HepG2 (cell line): ENCODE results near the gene CUL9. TPM values are rescaled to one million over a fixed set of nuclear protein-coding genes. Genes with fewer than 3 reads are reported as not detected.
A peak's percentile ranks its signal among the peaks of the same experiment; 100 is the strongest.

ENCODE experiments used
- ATAC-seq: fragments of 200-7000 bp; cut with Tn5 transposase; 3 replicates; pipeline ENCODE4 v1.9.1; 2020; ENCODE audit warnings: mild to moderate bottlenecking, moderate library complexity
- BruUV-seq: library from RNA; stranded (reverse); fragments of 400-500 nt; replicated peaks from 2 replicates; lab custom pipeline; 2021; lab: Mats Ljungman, UMichigan
- CTCF ChIA-PET: fragments of 300-600 bp; formaldehyde crosslinking; extraction: SDS; loops from one replicate; lab custom pipeline; 2021; ENCODE audit warnings: low total read pairs, inconsistent platforms, low intra/inter-chr PET ratio; lab: Yijun Ruan, JAX
- POLR2A ChIA-PET: fragments of 350-600 bp; sonication (Branson Sonifier 250); formaldehyde crosslinking; loops from one replicate; lab custom pipeline; 2020; ENCODE audit warnings: antibody characterized with exemption, inconsistent platforms; lab: Yijun Ruan, JAX
- DNase-seq: peaks from one replicate; pipeline ENCODE4 v3.0.0-alpha.2; 2015; ENCODE audit warnings: low spot score
- FAIRE-seq: peaks from 3 replicates; lab custom pipeline; 2011; peaks lifted over from hg19 to GRCh38; lab: Jason Lieb, UNC
- H2AFZ ChIP-seq: one replicate; pipeline ENCODE4 v1.6.1; 2011; ENCODE audit warnings: low read length, inconsistent platforms
- H3K27ac ChIP-seq: fragments of 300-600 bp; 3 replicates; pipeline ENCODE4 v1.8.0; 2011; ENCODE audit warnings: mixed run types, mild to moderate bottlenecking, mixed read lengths, low read length, inconsistent platforms; ENCODE audit not compliant: insufficient read depth; ENCODE audit errors: extremely low read length
- H3K27me3 ChIP-seq, 2 experiments: fragments of 200-600 bp in 1 of 2; 2 replicates in 1 of 2; 3 replicates in 1 of 2; pipeline versions ENCODE4 v1.6.0 to v1.8.0; 2011; ENCODE audit warnings: low read length in 2 of 2, mild to moderate bottlenecking in 2 of 2, moderate library complexity in 2 of 2, inconsistent platforms in 1 of 2; ENCODE audit not compliant: insufficient read depth in 2 of 2, control insufficient read depth in 1 of 2
- H3K36me3 ChIP-seq, 2 experiments: fragments of 200-600 bp in 1 of 2; replicated peaks in 1 of 2; 2 replicates in 1 of 2; 3 replicates in 1 of 2; pipeline versions ENCODE4 v1.5.1 to v1.8.0; 2011; ENCODE audit warnings: low read length in 2 of 2, inconsistent platforms in 1 of 2; ENCODE audit not compliant: insufficient read depth in 2 of 2, control insufficient read depth in 1 of 2
- H3K4me1 ChIP-seq: 2 replicates; pipeline ENCODE4 v1.5.1; 2012; ENCODE audit warnings: low read length, inconsistent platforms; ENCODE audit not compliant: insufficient read depth
- H3K4me2 ChIP-seq: 2 replicates; pipeline ENCODE4 v1.6.0; 2011; ENCODE audit warnings: low read depth, low read length, inconsistent platforms
- H3K4me3 ChIP-seq, 3 experiments: fragments of 200-600 bp in 1 of 3; sonication (generic), shearing (Covaris generic) in 1 of 3; replicated peaks in 1 of 3; 2 replicates each; pipeline ENCODE4 v1.5.1; 2011 to 2016; ENCODE audit warnings: low read length in 3 of 3, inconsistent platforms in 2 of 3, low read depth in 2 of 3, mild to moderate bottlenecking in 2 of 3, control low read depth in 1 of 3, mixed read lengths in 1 of 3; ENCODE audit not compliant: insufficient read depth in 1 of 3
- H3K79me2 ChIP-seq: one replicate; pipeline ENCODE4 v1.6.1; 2011; ENCODE audit warnings: low read length, inconsistent platforms; ENCODE audit not compliant: insufficient read depth
- H3K9ac ChIP-seq: 2 replicates; pipeline ENCODE4 v1.6.0; 2011; ENCODE audit warnings: mild to moderate bottlenecking, low read depth, low read length, inconsistent platforms; ENCODE audit not compliant: insufficient read depth
- H3K9me3 ChIP-seq: 2 replicates; pipeline ENCODE4 v1.5.1; 2012; ENCODE audit warnings: mild to moderate bottlenecking, low read length
- H4K20me1 ChIP-seq: 2 replicates; pipeline ENCODE4 v1.6.0; 2011; ENCODE audit warnings: inconsistent platforms, mild to moderate bottlenecking, low read length, moderate library complexity; ENCODE audit not compliant: insufficient read depth
- HES4 ChIP-seq: sonication (generic); formaldehyde crosslinking; IDR thresholded peaks from 2 replicates; pipeline ENCODE4 v1.9.0; 2021; ENCODE audit warnings: mild to moderate bottlenecking, missing genetic modification reagents, borderline replicate concordance
- HOXD1 ChIP-seq: sonication (generic); formaldehyde crosslinking; IDR thresholded peaks from 2 replicates; pipeline ENCODE4 v1.5.0; 2020; ENCODE audit warnings: missing genetic modification reagents
- ISX ChIP-seq: sonication (generic); formaldehyde crosslinking; conservative IDR thresholded peaks from 2 replicates; pipeline ENCODE4 v1.5.0; 2020; ENCODE audit warnings: missing genetic modification reagents
- NFRKB ChIP-seq: fragments of 450-650 bp; IDR thresholded peaks from 2 replicates; pipeline ENCODE4 v1.6.1; 2017
- RFXAP ChIP-seq: sonication (generic); formaldehyde crosslinking; IDR thresholded peaks from 2 replicates; pipeline ENCODE4 v1.4.0; 2020; ENCODE audit warnings: missing genetic modification reagents, borderline replicate concordance
- SALL1 ChIP-seq: sonication (generic); formaldehyde crosslinking; IDR thresholded peaks from 2 replicates; pipeline ENCODE4 v1.8.0; 2022; ENCODE audit warnings: mild to moderate bottlenecking, missing genetic modification reagents
- TMF1 ChIP-seq: sonication (generic); formaldehyde crosslinking; IDR thresholded peaks from 2 replicates; pipeline ENCODE4 v1.8.1; 2022; ENCODE audit warnings: low read depth, missing genetic modification reagents
- TOPORS ChIP-seq: sonication (generic); formaldehyde crosslinking; IDR thresholded peaks from 2 replicates; pipeline ENCODE4 v1.8.0; 2023; ENCODE audit warnings: mild to moderate bottlenecking, missing genetic modification reagents
- ZNF180 ChIP-seq: sonication (generic); formaldehyde crosslinking; IDR thresholded peaks from 2 replicates; pipeline ENCODE4 v1.4.0; 2020; ENCODE audit warnings: low read depth, missing genetic modification reagents, borderline replicate concordance
- ZNF205 ChIP-seq: IDR thresholded peaks from 2 replicates; pipeline ENCODE4 v1.6.1; 2018; ENCODE audit warnings: missing biosample characterization, missing genetic modification reagents
- ZSCAN30 ChIP-seq: sonication (generic); formaldehyde crosslinking; IDR thresholded peaks from 2 replicates; pipeline ENCODE4 v1.5.0; 2020; ENCODE audit warnings: mild to moderate bottlenecking, missing genetic modification reagents
- WGBS: methylation state at CpG from one replicate; pipeline ENCODE4 v1.1.6; 2017; ENCODE audit warnings: low lambda C conversion rate; 5-methylcytosine and 5-hydroxymethylcytosine counted together
- in situ Hi-C: cut with HindIII; loops from 2 replicates; pipeline ENCODE4 v1.10.0; 2017; ENCODE audit warnings: low pct_unique_long_range_greater_than_20kb; ENCODE audit not compliant: extremely low pct_ligation_motif_present
- intact Hi-C: fragments of 100-400 bp; cut with micrococcal nuclease; formaldehyde crosslinking; loops from one replicate; pipeline ENCODE4 v1.10.0; 2022; ENCODE audit not compliant: unreplicated experiment
- polyA plus RNA-seq, 8 experiments: library from polyadenylated mRNA; depleted of rRNA in 3 of 8; stranded (reverse) in 7 of 8; unstranded in 1 of 8; fragments of >200 nt; fragmentation: Illumina TruSeq in 4 of 8; extraction: Trizol in 4 of 8; gene quantifications; 2 replicates each; pipeline versions ENCODE4 v1.2.1 to v1.2.3, GENCODE V29; 2011 to 2016; ENCODE audit warnings: low read depth in 4 of 8, missing spikeins in 1 of 8, mixed read lengths in 1 of 8; ENCODE audit not compliant: insufficient read depth in 1 of 8
- total RNA-seq, 5 experiments: library from RNA; depleted of rRNA; stranded (reverse); fragments of >200 nt; fragmentation: Illumina TruSeq; extraction: Trizol; gene quantifications; 2 replicates each; pipeline ENCODE4 v1.2.3, GENCODE V29; 2016; ENCODE audit warnings: low read depth in 1 of 5
- TF ChIP-seq, protein P1 (sequence below): sonication (generic); formaldehyde crosslinking; IDR thresholded peaks from 2 replicates; pipeline ENCODE4 v1.5.0; 2020; ENCODE audit warnings: mild to moderate bottlenecking, missing genetic modification reagents
- TF ChIP-seq, protein P2 (sequence below): sonication (generic); formaldehyde crosslinking; IDR thresholded peaks from 2 replicates; pipeline ENCODE4 v1.9.0; 2022; ENCODE audit warnings: low read depth, missing genetic modification reagents
- TF ChIP-seq, protein P3 (sequence below): sonication (generic); formaldehyde crosslinking; IDR thresholded peaks from 2 replicates; pipeline ENCODE4 v1.8.1; 2023; ENCODE audit warnings: mild to moderate bottlenecking, moderate library complexity, missing genetic modification reagents
- TF ChIP-seq, protein P4 (sequence below): IDR thresholded peaks from 2 replicates; pipeline ENCODE4 v1.6.1; 2016; ENCODE audit warnings: mild to moderate bottlenecking

The CUL9 gene
- total and polyA plus RNA-seq, 2 of the 13 experiments (the other 11 are each of a cell fraction or from before 2014, with no cell fraction given) = 11.4 to 13.7 TPM

DNA sequence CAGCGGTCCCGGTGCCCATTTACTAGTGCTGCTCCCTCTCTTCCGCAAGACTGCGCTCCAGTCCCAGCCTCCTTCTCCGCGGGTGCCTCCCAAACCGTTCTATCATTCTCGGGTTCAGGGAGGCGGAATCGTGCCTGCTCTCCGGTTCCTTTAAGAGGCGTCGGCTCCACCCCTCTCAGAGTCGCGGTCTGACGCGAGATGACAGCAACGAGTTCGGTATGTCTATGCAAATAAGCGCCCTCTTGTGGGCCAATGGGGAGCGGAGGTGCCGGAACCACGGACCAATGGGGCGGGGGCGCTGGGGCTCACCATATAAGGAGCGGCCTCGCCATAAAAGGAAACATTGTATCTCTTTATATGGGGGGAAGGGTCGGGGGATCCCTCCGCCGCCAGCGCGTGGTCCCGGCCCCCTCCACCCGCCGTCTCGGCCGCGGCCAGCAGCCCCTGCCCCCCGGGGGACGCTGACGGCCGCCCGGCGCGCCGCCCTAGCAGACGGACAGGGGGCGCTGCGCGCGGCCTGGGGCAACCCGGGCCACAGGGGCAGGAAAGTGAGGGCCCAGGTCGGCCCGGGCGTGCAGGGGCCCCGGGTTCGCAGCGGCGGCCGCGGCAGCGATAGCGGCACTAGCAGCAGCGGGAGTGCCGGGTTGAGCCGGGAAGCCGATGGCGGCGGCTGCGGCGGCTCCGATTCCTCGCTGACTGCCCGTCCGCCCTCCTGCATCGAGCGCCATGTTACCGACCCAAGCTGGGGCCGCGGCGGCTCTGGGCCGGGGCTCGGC is 10.9 kb upstream of the CUL9 start, which contains the start of gene SRF (continued):
- TF ChIP-seq SALL1 = peak; percentile 70

DNA sequence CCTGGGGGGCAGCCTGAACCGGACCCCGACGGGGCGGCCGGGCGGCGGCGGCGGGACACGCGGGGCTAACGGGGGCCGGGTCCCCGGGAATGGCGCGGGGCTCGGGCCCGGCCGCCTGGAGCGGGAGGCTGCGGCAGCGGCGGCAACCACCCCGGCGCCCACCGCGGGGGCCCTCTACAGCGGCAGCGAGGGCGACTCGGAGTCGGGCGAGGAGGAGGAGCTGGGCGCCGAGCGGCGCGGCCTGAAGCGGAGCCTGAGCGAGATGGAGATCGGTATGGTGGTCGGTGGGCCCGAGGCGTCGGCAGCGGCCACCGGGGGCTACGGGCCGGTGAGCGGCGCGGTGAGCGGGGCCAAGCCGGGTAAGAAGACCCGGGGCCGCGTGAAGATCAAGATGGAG is 10.3 kb upstream of the CUL9 start:
- FAIRE-seq (no peak), DNase-seq (no peak), ATAC-seq (no peak)
- Histone ChIP-seq H3K4me3 (peak overlapping the region; percentile 95 to 97 (median 95)), H3K79me2 (peaks cover 36% of the 10 kb centered on the region), H3K4me1 (peaks cover 37% of the 10 kb centered on the region), H3K27me3 (no peaks in the 10 kb centered on the region; a peak in 1 of 5 replicates), H3K27ac (peak overlapping the region; percentile 79), H2AFZ (no peak overlapping the region), H3K9ac (peak overlapping the region; percentile 96), H3K36me3 (peaks cover 12 to 20% of the 10 kb centered on the region in 2 experiments), H4K20me1 (peaks cover 32% of the 10 kb centered on the region), H3K4me2 (peak overlapping the region; percentile 95), H3K9me3 (no peaks in the 10 kb centered on the region)
- in situ Hi-C loops = no loop called here
- whole genome bisulfite sequencing = under 1% methylated on average over 27 of the region's 57 CpGs
- CTCF ChIA-PET = no interaction called here
- POLR2A ChIA-PET = interaction anchor here (1.1 to 2.7 kb wide), 8 partner anchors 10 to 389 kb away, joined by 3 to 11 read pairs (median 7); partner anchors contain the start of genes ABCC10, CUL7, CUL9 and KLC4
- intact Hi-C loops = loop anchor here (5.0 kb wide), 1 partner anchor 456 kb away; the partner anchor contains the start of gene GTPBP2
- no TSS peak for BruUV-seq
- TF ChIP-seq ZNF205 (no peak), TOPORS (CRISPR knock-in tag) (peak; percentile 24; the same call in 1 of the 2 replicates), ZNF180 (CRISPR knock-in tag) (0 out of 2 replicates have a peak, but pooled peaks have one; percentile 41), ISX (CRISPR knock-in tag) (0 out of 2 replicates have a peak, but pooled peaks have one; percentile 1), NFRKB (no peak), TMF1 (0 out of 2 replicates have a peak, but pooled peaks have one; percentile 37), HOXD1 (CRISPR knock-in tag) (0 out of 2 replicates have a peak, but pooled peaks have one; percentile 59), ZSCAN30 (CRISPR knock-in tag) (no peak), RFXAP (CRISPR knock-in tag) (no peak), HES4 (CRISPR knock-in tag) (peak; percentile 79; the same call in 1 of the 2 replicates)
- TF ChIP-seq, protein P1, sequence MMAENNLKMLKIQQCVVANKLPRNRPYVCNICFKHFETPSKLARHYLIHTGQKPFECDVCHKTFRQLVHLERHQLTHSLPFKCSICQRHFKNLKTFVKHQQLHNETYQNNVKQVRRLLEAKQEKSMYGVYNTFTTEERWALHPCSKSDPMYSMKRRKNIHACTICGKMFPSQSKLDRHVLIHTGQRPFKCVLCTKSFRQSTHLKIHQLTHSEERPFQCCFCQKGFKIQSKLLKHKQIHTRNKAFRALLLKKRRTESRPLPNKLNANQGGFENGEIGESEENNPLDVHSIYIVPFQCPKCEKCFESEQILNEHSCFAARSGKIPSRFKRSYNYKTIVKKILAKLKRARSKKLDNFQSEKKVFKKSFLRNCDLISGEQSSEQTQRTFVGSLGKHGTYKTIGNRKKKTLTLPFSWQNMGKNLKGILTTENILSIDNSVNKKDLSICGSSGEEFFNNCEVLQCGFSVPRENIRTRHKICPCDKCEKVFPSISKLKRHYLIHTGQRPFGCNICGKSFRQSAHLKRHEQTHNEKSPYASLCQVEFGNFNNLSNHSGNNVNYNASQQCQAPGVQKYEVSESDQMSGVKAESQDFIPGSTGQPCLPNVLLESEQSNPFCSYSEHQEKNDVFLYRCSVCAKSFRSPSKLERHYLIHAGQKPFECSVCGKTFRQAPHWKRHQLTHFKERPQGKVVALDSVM (CRISPR knock-in tag) = no peak; the same call in 1 of the 2 replicates
- TF ChIP-seq, protein P2, sequence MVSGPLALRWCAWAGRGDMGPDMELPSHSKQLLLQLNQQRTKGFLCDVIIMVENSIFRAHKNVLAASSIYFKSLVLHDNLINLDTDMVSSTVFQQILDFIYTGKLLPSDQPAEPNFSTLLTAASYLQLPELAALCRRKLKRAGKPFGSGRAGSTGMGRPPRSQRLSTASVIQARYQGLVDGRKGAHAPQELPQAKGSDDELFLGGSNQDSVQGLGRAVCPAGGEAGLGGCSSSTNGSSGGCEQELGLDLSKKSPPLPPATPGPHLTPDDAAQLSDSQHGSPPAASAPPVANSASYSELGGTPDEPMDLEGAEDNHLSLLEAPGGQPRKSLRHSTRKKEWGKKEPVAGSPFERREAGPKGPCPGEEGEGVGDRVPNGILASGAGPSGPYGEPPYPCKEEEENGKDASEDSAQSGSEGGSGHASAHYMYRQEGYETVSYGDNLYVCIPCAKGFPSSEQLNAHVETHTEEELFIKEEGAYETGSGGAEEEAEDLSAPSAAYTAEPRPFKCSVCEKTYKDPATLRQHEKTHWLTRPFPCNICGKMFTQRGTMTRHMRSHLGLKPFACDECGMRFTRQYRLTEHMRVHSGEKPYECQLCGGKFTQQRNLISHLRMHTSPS (CRISPR knock-in tag) = no peak; the same call in 1 of the 2 replicates
- TF ChIP-seq, protein P3, sequence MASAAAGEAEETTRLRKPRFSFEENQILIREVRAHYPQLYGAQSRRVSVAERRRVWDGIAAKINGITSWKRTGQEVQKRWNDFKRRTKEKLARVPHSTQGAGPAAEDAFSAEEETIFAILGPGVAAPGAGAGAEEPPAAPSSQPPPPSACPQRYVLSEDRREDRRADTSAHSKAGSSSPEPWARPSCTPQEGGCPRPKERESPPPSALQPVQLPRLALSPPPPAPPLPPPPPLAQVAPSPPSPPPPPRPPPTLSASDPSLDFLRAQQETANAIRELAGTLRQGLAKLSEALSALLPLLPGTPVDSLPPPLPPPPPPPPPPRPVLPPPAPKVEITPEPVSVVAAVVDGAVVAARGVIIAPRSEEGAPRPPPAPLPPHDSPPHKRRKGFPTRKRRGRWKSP (CRISPR knock-in tag) = 0 out of 2 replicates have a peak, but pooled peaks have one; percentile 66
- TF ChIP-seq, protein P4, sequence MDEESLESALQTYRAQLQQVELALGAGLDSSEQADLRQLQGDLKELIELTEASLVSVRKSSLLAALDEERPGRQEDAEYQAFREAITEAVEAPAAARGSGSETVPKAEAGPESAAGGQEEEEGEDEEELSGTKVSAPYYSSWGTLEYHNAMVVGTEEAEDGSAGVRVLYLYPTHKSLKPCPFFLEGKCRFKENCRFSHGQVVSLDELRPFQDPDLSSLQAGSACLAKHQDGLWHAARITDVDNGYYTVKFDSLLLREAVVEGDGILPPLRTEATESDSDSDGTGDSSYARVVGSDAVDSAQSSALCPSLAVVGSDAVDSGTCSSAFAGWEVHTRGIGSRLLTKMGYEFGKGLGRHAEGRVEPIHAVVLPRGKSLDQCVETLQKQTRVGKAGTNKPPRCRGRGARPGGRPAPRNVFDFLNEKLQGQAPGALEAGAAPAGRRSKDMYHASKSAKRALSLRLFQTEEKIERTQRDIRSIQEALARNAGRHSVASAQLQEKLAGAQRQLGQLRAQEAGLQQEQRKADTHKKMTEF (CRISPR knock-in tag) = peak; percentile 23; the same call in 1 of the 2 replicates
